Measurements from ENCODE around the gene EHF. TPM values are rescaled to one million over a fixed set of nuclear protein-coding genes. Genes with fewer than 3 reads are reported as not detected.
A peak's percentile ranks its signal among the peaks of the same experiment; 100 is the strongest.

Gene EHF
- total and polyA plus RNA-seq, 2 of the 13 experiments (the other 11 are each of a cell fraction or from before 2014, with no cell fraction given) = 0.04 to 0.46 TPM

GRCh38 chr11:34651551-34651950, 30.7 kb downstream of the EHF start:
- CTCF ChIA-PET (ENCODE audit: low intra/inter-chr PET ratio, low total read pairs) = no interaction called here
- no peak overlapping the region for H3K27ac ChIP-seq (ENCODE audit: extremely low read length, insufficient read depth, low read length)
- H3K9ac ChIP-seq (ENCODE audit: insufficient read depth, low read depth, low read length) = no peak overlapping the region
- FAIRE-seq (no peak), ATAC-seq (no peak), DNase-seq (ENCODE audit: low spot score) (peak; percentile 40)
- no peak overlapping the region for H3K4me3 ChIP-seq (replicated peaks in 1 of 3; ENCODE audit: insufficient read depth in 1 of 3, low read depth in 2 of 3, low read length in 3 of 3)
- intact Hi-C loops (cut with micrococcal nuclease; ENCODE audit: unreplicated experiment) (loop anchor here (10.0 kb wide), 1 partner anchor 743 kb away; no protein-coding TSS in a partner anchor), in situ Hi-C loops (cut with HindIII; ENCODE audit: extremely low pct_ligation_motif_present, low pct_unique_long_range_greater_than_20kb) (loop anchor here (10.0 kb wide), 1 partner anchor 47 kb away; no protein-coding TSS in a partner anchor)
- H2AFZ ChIP-seq (ENCODE audit: low read length) = no peak overlapping the region
- no peak for TF ChIP-seq ZNF124 (CRISPR knock-in tag; IDR thresholded peaks at IDR 0.05)
- TF ChIP-seq ZNF382 (CRISPR knock-in tag; IDR thresholded peaks at IDR 0.05; ENCODE audit: borderline replicate concordance) = no peak
- TF ChIP-seq ZNF430 (CRISPR knock-in tag; IDR thresholded peaks at IDR 0.05) = no peak
- no peak for TF ChIP-seq NFAT5 (CRISPR knock-in tag; IDR thresholded peaks at IDR 0.05)
- no peak overlapping the region for H3K4me2 ChIP-seq (ENCODE audit: low read depth, low read length)
- POLR2A ChIA-PET = interaction anchor here (5.1 kb wide), 1 partner anchor 10 kb away, joined by 145 read pairs; no protein-coding TSS in a partner anchor
- H3K9me3 ChIP-seq (ENCODE audit: low read length) = no peaks in the 10 kb centered on the region
- no peaks in the 10 kb centered on the region for H3K79me2 ChIP-seq (ENCODE audit: insufficient read depth, low read length)
- H3K36me3 ChIP-seq (replicated peaks in 1 of 2; ENCODE audit: control insufficient read depth in 1 of 2, insufficient read depth in 2 of 2, low read length in 2 of 2) = no peaks in the 10 kb centered on the region
- WGBS (ENCODE audit: low lambda C conversion rate) = 92% methylated on average over 3 of the region's 3 CpGs
- H4K20me1 ChIP-seq (ENCODE audit: insufficient read depth, low read length) = no peaks in the 10 kb centered on the region
- BruUV-seq (replicated peaks) = no TSS peak
- no peaks in the 10 kb centered on the region for H3K27me3 ChIP-seq (ENCODE audit: control insufficient read depth in 1 of 2, insufficient read depth in 2 of 2, low read length in 2 of 2)
- peaks cover 59% of the 10 kb centered on the region for H3K4me1 ChIP-seq (ENCODE audit: insufficient read depth, low read length)

Data from HepG2 (cell line).